Kidney epithelial cell (primary cell): ENCODE data around the gene METTL27. TPM values are rescaled to one million over a fixed set of nuclear protein-coding genes. Genes with fewer than 3 reads are reported as not detected.

Experiments used
- DNase-seq: peaks from one replicate; pipeline ENCODE4 v3.0.0-alpha.2; 2010; ENCODE audit warnings: low read depth
- H3K27me3 ChIP-seq: 2 replicates; pipeline ENCODE4 v1.6.0; 2011; ENCODE audit warnings: low read length; ENCODE audit not compliant: control insufficient read depth, insufficient read depth
- H3K36me3 ChIP-seq: 2 replicates; pipeline ENCODE4 v1.5.1; 2011; ENCODE audit warnings: low read length; ENCODE audit not compliant: control insufficient read depth, insufficient read depth
- H3K4me3 ChIP-seq: 2 replicates; pipeline ENCODE4 v1.5.1; 2011; ENCODE audit warnings: low read depth, mild to moderate bottlenecking, control low read depth, low read length
- CTCF ChIP-seq: IDR thresholded peaks from 2 replicates; pipeline ENCODE4 v1.5.1; 2011; ENCODE audit warnings: mild to moderate bottlenecking, moderate library complexity, low read length, control low read depth, inconsistent platforms; ENCODE audit not compliant: insufficient read depth, poor library complexity, severe bottlenecking
- total RNA-seq: library from RNA; depleted of rRNA; stranded (reverse); fragments of >200 nt; gene quantifications from 2 replicates; pipeline ENCODE4 v1.2.3, GENCODE V29; 2015

Gene METTL27
- total RNA-seq, 1 donor from 2014 or later = 1.5 TPM

GRCh38 chr7:73870041-73870492 lies 27.8 kb upstream of the METTL27 start:
- no peak for DNase-seq
- no peak for TF ChIP-seq CTCF
- Histone ChIP-seq H3K4me3 (no peak overlapping the region), H3K27me3 (peaks cover 8% of the 10 kb centered on the region), H3K36me3 (no peaks in the 10 kb centered on the region)

DNA sequence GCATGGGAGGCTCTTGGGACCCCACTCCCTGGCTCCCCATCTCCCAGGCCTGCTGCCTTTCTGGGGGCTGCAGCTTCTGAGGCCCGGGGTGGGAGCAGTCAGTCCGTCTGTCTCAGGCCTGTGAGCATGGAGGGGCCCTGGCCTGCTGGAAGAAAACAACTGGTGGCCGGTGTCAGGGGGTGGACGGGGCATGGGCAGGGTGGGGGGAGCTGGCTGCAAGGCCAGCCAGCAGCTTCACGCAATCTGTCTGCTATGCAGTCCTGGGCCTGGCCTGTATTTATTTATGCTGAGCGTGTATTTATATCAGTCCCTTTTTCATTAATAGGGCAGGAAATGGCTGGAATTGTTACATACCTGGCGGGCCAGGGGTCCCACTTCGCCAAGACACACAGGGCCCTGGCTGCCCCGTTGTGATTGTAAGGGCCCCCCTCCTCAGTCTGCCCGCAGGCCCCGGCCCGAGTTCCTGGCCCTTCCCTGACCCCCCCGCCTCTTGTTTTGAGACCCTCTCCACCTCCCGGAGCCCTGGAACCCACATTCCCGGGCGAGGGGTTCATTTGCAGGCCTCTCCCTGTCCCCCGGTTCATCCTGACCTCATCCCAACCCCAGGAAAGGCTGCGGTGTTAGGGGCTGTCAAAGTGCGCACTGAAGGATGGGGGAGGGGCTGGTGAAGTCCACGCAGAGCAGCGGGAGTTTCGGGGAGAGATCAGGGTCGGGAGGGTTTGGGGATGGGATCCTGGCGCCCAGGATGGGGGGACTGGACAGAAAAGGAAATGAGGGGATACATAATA lies 26.9 kb upstream of the METTL27 start:
- no peak for TF ChIP-seq CTCF

DNA sequence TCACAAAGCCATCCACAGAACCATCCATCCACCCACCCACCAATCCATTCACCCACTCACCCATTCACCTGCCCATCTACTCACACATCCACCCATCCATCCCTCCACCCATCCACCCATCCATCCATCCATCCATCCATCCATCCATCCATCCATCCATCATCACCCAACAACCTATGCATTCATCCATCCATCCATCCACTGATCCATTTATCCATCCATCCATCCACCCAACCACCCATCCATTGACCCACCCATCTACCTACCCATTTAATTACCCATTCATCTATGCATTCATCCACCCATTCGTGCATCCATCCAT lies 24.1 kb upstream of the METTL27 start:
- no peak for TF ChIP-seq CTCF
- no peaks in the 10 kb centered on the region for H3K36me3 ChIP-seq
- no peak for DNase-seq
- H3K27me3 ChIP-seq = peaks cover 5% of the 10 kb centered on the region
- no peak overlapping the region for H3K4me3 ChIP-seq

More for the DNA sequence above, 26.9 kb upstream of the METTL27 start:
- no peaks in the 10 kb centered on the region for H3K36me3 ChIP-seq
- no peak for DNase-seq
- H3K27me3 ChIP-seq = peaks cover 8% of the 10 kb centered on the region
- no peak overlapping the region for H3K4me3 ChIP-seq

GRCh38 chr7:73865738-73866445 lies 23.6 kb upstream of the METTL27 start:
- H3K36me3 ChIP-seq = no peaks in the 10 kb centered on the region
- TF ChIP-seq CTCF = peak; percentile 65
- no peak for DNase-seq
- H3K4me3 ChIP-seq = no peak overlapping the region
- peaks cover 5% of the 10 kb centered on the region for H3K27me3 ChIP-seq

DNA sequence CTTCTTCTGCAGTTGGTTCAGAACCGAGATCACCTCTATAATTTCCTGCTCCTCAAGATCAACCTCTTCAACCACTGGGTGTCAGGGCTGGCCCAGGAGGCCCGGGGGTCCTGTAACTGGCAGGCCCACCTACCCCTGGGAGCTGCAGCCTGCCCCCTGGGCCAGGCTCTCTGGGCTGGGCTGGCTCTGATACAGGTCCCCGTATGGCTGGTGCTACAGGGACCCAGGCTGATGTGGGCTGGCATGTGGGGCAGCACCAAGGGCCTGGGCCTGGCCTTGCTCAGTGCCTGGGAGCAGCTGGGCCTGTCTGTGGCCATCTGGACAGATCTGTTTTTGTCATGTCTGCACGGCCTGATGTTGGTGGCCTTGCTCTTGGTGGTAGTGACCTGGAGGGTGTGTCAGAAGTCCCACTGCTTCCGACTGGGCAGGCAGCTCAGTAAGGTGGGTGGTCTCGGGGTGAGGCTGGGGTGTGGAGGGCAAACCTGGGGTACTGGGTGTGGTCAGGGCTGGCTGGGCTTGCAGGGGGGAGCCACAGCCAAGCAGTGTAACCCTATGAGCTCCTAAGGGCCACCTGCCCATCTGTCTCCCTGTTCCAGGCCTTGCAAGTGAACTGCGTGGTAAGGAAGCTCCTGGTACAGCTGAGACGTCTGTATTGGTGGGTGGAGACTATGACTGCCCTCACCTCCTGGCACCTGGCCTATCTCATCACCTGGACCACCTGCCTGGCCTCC lies 22.8 kb upstream of the METTL27 start:
- no peak overlapping the region for H3K4me3 ChIP-seq
- no peak for DNase-seq
- peaks cover 5% of the 10 kb centered on the region for H3K27me3 ChIP-seq
- no peaks in the 10 kb centered on the region for H3K36me3 ChIP-seq
- no peak for TF ChIP-seq CTCF
